Gastrocnemius medialis (tissue), 4 donors: Measurements from ENCODE around the gene KLHL25.

Experiments used
- CTCF ChIP-seq, 5 experiments: fragments of 450-650 bp in 3 of 5; fragments of 200-600 bp in 2 of 5; sonication (generic) in 2 of 5; IDR thresholded peaks in 4 of 5; conservative IDR thresholded peaks in 1 of 5; 1 replicate in 4 of 5; 2 replicates in 1 of 5; pipeline ENCODE4 v1.5.1; 2016 to 2019; ENCODE audit warnings: antibody characterized with exemption in 5 of 5, mild to moderate bottlenecking in 3 of 5, moderate library complexity in 3 of 5
- POLR2A ChIP-seq, 2 donors: fragments of 450-650 bp; IDR thresholded peaks; one replicate each; pipeline ENCODE4 v1.6.1; 2017; ENCODE audit warnings: antibody characterized with exemption in 2 of 2, mild to moderate bottlenecking in 2 of 2, moderate library complexity in 2 of 2

- no peak for TF ChIP-seq POLR2A (IDR thresholded peaks at IDR 0.05)
- no peak for TF ChIP-seq CTCF (IDR thresholded peaks at IDR 0.05 in 4 of 5, conservative IDR thresholded peaks at IDR 0.05 in 1 of 5)
These were observed 22.8 kb downstream of the KLHL25 start for GRCh38 chr15:85771781-85772445.
